Breast epithelium (tissue), 4 donors: ENCODE results near the gene CDK14. TPM values are rescaled to one million over a fixed set of nuclear protein-coding genes. Genes with fewer than 3 reads are reported as not detected.
A peak's percentile ranks its signal among the peaks of the same experiment; 100 is the strongest.
"Not testable (repeated sequence)": the region's sequence is repeated elsewhere in the genome, so short reads cannot be mapped to it uniquely, and the experiment has no call there.

ENCODE experiments used
- DNase-seq, 2 donors: peaks; one replicate each; pipeline ENCODE4 v3.0.0-alpha.2; 2019; ENCODE audit warnings: low spot score in 2 of 2
- H3K27ac ChIP-seq, 2 donors: fragments of 200-600 bp; sonication (generic) in 1 of 2; one replicate each; pipeline ENCODE4 v1.5.1; 2016 to 2019; ENCODE audit warnings: mild to moderate bottlenecking in 1 of 2
- H3K27me3 ChIP-seq, 2 donors: fragments of 200-600 bp; sonication (generic) in 1 of 2; one replicate each; pipeline versions ENCODE4 v1.5.1 to v1.6.0; 2017 to 2019; ENCODE audit warnings: control low read depth in 1 of 2, mild to moderate bottlenecking in 1 of 2
- H3K36me3 ChIP-seq: fragments of 200-600 bp; one replicate; pipeline ENCODE4 v1.5.1; 2019
- H3K4me1 ChIP-seq, 2 donors: fragments of 200-600 bp; sonication (generic); one replicate each; pipeline ENCODE4 v1.5.1; 2016 to 2019; ENCODE audit warnings: control low read depth in 1 of 2
- H3K4me3 ChIP-seq, 3 donors: fragments of 200-600 bp; sonication (generic); 1 replicate in 2 of 3; 2 replicates in 1 of 3; pipeline ENCODE4 v1.5.1; 2016 to 2019; ENCODE audit warnings: mild to moderate bottlenecking in 3 of 3, moderate library complexity in 2 of 3
- H3K9me3 ChIP-seq, 2 donors: fragments of 200-600 bp; sonication (generic) in 1 of 2; one replicate each; pipeline ENCODE4 v1.5.1; 2016 to 2019; ENCODE audit warnings: control low read depth in 1 of 2
- CTCF ChIP-seq, 3 donors: fragments of 450-650 bp; IDR thresholded peaks; one replicate each; pipeline ENCODE4 v1.5.1; 2016 to 2017; ENCODE audit warnings: antibody characterized with exemption in 3 of 3, mild to moderate bottlenecking in 3 of 3, moderate library complexity in 3 of 3
- POLR2A ChIP-seq: fragments of 450-650 bp; IDR thresholded peaks from one replicate; pipeline ENCODE4 v1.6.1; 2016; ENCODE audit warnings: antibody characterized with exemption, mild to moderate bottlenecking, moderate library complexity
- POLR2AphosphoS5 ChIP-seq, 3 donors: sonication (generic); formaldehyde crosslinking; IDR thresholded peaks; one replicate each; pipeline ENCODE4 v1.6.1; 2017; ENCODE audit warnings: antibody characterized with exemption in 3 of 3
- intact Hi-C: fragments of 100-400 bp; cut with DNase I; formaldehyde crosslinking; loops from one replicate; pipeline ENCODE4 v1.15.1; 2023; ENCODE audit warnings: low total_unique reads
- total RNA-seq, 3 donors: library from RNA; depleted of rRNA; stranded (reverse); fragments of >200 nt; gene quantifications; one replicate each; pipeline ENCODE4 v1.1.0, GENCODE V29; 2016

Gene CDK14
- total RNA-seq, 3 donors from 2014 or later: 16.3 to 64.7 (median 29.8) TPM

GRCh38 chr7:91165006-91165845 is 569.1 kb downstream of the CDK14 start:
- no peak for DNase-seq
- Histone ChIP-seq H3K4me1 (no peaks in the 10 kb centered on the region), H3K9me3 (no peaks in the 10 kb centered on the region), H3K4me3 (no peak overlapping the region), H3K27me3 (no peaks in the 10 kb centered on the region), H3K27ac (peak overlapping the region in 1 of 2 donors; percentile 48), H3K36me3 (no peaks in the 10 kb centered on the region)
- TF ChIP-seq CTCF (IDR thresholded peaks at IDR 0.05) (no peak), POLR2A (no peak), POLR2AphosphoS5 (IDR thresholded peaks at IDR 0.05) (no peak)
- intact Hi-C loops: no loop called here

GRCh38 chr7:91165846-91166230 is 569.7 kb downstream of the CDK14 start:
- Histone ChIP-seq H3K27ac (no peak overlapping the region), H3K4me3 (no peak overlapping the region), H3K4me1 (no peaks in the 10 kb centered on the region), H3K27me3 (no peaks in the 10 kb centered on the region), H3K9me3 (no peaks in the 10 kb centered on the region), H3K36me3 (no peaks in the 10 kb centered on the region)
- TF ChIP-seq POLR2A (no peak), POLR2AphosphoS5 (IDR thresholded peaks at IDR 0.05) (no peak), CTCF (IDR thresholded peaks at IDR 0.05) (no peak)
- intact Hi-C loops: no loop called here
- DNase-seq: no peak

DNA sequence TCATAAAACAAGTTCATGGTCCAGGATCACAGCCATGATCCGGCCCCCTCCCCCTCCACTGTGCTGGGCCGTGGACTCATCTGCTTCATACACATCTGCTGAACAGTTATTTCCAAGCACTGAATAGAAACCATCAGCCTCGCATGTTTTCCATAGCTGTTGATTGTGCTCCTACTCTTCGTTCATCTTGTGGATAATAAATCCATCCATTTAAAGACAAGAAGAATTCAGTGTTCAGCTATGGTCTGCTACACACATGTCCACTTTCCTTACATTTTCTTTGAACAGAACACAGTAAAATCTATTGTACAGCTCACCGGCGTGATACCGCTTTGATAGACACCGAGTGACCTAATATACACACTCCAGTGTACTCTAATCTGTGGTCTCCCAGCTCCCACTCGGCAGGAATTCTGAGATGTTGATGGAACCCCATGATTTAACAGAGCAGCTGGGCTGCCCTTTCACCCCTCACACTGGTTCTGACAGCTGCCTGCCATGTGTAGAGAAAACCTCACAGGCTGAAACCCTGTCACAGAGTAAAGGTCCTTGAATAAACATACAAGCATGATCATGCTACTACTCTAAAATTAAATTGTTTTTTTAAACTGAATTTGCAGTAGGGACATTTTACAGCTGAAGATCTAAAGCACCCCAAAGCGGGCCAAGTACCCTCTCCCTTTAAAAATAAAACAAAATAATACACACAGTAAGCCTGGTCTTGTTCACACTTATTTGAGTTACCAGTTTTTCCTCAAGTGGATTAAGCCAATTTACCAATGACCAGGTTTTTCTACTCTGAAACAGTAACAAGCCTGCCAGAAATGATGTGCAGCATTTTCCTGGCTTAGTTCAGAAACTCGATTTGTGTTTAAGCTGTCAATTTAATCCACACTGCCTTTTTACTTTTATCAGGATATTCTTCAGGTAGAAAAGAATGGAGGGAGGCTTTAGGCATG is 573.0 kb downstream of the CDK14 start:
- no peak for DNase-seq
- TF ChIP-seq POLR2AphosphoS5 (IDR thresholded peaks at IDR 0.05) (no peak), POLR2A (no peak), CTCF (IDR thresholded peaks at IDR 0.05) (no peak)
- intact Hi-C loops: no loop called here
- H3K4me1 ChIP-seq: no peaks in the 10 kb centered on the region
- no peak overlapping the region for H3K4me3 ChIP-seq
- H3K27me3 ChIP-seq: no peaks in the 10 kb centered on the region
- H3K9me3 ChIP-seq: no peaks in the 10 kb centered on the region
- H3K27ac ChIP-seq: no peak overlapping the region
- no peaks in the 10 kb centered on the region for H3K36me3 ChIP-seq

- DNase-seq: no peak
- TF ChIP-seq POLR2A (no peak), CTCF (IDR thresholded peaks at IDR 0.05) (no peak), POLR2AphosphoS5 (IDR thresholded peaks at IDR 0.05) (no peak)
- Histone ChIP-seq H3K4me1 (no peaks in the 10 kb centered on the region), H3K36me3 (no peaks in the 10 kb centered on the region), H3K9me3 (no peaks in the 10 kb centered on the region), H3K4me3 (no peak overlapping the region), H3K27ac (no peak overlapping the region), H3K27me3 (no peaks in the 10 kb centered on the region)
- intact Hi-C loops: no loop called here
Measured at GRCh38 chr7:91169830-91170191, 573.7 kb downstream of the CDK14 start.

GRCh38 chr7:91173265-91173664 is 577.1 kb downstream of the CDK14 start:
- H3K4me3 ChIP-seq, H3K27me3 ChIP-seq, H3K9me3 ChIP-seq, H3K36me3 ChIP-seq, DNase-seq, intact Hi-C loops, H3K4me1 ChIP-seq, H3K27ac ChIP-seq: not testable (repeated sequence)
